Esophagus squamous epithelium (tissue), 5 donors: ENCODE results near the gene MAD1L1. TPM values are rescaled to one million over a fixed set of nuclear protein-coding genes. Genes with fewer than 3 reads are reported as not detected.

Experiments
- DNase-seq: peaks from one replicate; lab custom pipeline; 2025; lab: John Stamatoyannopoulos, UW
- H3K27ac ChIP-seq, 4 donors: fragments of 200-600 bp; sonication (generic); one replicate each; pipeline ENCODE4 v1.5.1; 2016 to 2019; ENCODE audit warnings: mild to moderate bottlenecking in 1 of 4
- H3K27me3 ChIP-seq, 4 donors: fragments of 200-600 bp; sonication (generic); 1 replicate in 3 of 4; 2 replicates in 1 of 4; pipeline versions ENCODE4 v1.5.1 to v1.6.0; 2017 to 2021; ENCODE audit warnings: antibody characterized with exemption in 1 of 4
- H3K36me3 ChIP-seq, 3 donors: fragments of 200-600 bp; sonication (generic); one replicate each; pipeline ENCODE4 v1.5.1; 2016 to 2019
- H3K4me1 ChIP-seq, 3 donors: fragments of 200-600 bp; sonication (generic); one replicate each; pipeline ENCODE4 v1.5.1; 2017 to 2019
- H3K4me3 ChIP-seq, 4 donors: fragments of 200-600 bp; sonication (generic); 1 replicate in 3 of 4; 2 replicates in 1 of 4; pipeline ENCODE4 v1.5.1; 2016 to 2019; ENCODE audit warnings: mild to moderate bottlenecking in 2 of 4, moderate library complexity in 1 of 4
- H3K9me3 ChIP-seq, 3 donors: fragments of 200-600 bp; sonication (generic); one replicate each; pipeline ENCODE4 v1.5.1; 2016 to 2019
- POLR2A ChIP-seq, 4 donors: fragments of 450-650 bp; IDR thresholded peaks; one replicate each; pipeline ENCODE4 v1.6.1; 2017; ENCODE audit warnings: antibody characterized with exemption in 4 of 4, mild to moderate bottlenecking in 4 of 4, moderate library complexity in 3 of 4
- WGBS, 2 donors: methylation state at CpG; one replicate each; pipeline ENCODE4 v1.1.5; 2018; 5-methylcytosine and 5-hydroxymethylcytosine counted together
- intact Hi-C: fragments of 100-400 bp; cut with DNase I; formaldehyde crosslinking; loops from one replicate; pipeline ENCODE4 v1.15.0; 2022
- total RNA-seq, 4 donors: library from RNA; depleted of rRNA; stranded (reverse); fragments of >200 nt; gene quantifications; one replicate each; pipeline ENCODE4 v1.1.0, GENCODE V29; 2016
- TF ChIP-seq, protein P1 (sequence below), 6 experiments: fragments of 450-650 bp in 4 of 6; fragments of 200-600 bp in 2 of 6; sonication (generic) in 2 of 6; IDR thresholded peaks; one replicate each; pipeline ENCODE4 v1.5.1; 2016 to 2019; ENCODE audit warnings: antibody characterized with exemption in 6 of 6, mild to moderate bottlenecking in 4 of 6, moderate library complexity in 4 of 6
- donor health status: DM: yes; HTN: yes; CAD: no.

MAD1L1 gene
- total RNA-seq, 4 donors from 2014 or later = 16.6 to 40.4 (median 30.2) TPM

DNA sequence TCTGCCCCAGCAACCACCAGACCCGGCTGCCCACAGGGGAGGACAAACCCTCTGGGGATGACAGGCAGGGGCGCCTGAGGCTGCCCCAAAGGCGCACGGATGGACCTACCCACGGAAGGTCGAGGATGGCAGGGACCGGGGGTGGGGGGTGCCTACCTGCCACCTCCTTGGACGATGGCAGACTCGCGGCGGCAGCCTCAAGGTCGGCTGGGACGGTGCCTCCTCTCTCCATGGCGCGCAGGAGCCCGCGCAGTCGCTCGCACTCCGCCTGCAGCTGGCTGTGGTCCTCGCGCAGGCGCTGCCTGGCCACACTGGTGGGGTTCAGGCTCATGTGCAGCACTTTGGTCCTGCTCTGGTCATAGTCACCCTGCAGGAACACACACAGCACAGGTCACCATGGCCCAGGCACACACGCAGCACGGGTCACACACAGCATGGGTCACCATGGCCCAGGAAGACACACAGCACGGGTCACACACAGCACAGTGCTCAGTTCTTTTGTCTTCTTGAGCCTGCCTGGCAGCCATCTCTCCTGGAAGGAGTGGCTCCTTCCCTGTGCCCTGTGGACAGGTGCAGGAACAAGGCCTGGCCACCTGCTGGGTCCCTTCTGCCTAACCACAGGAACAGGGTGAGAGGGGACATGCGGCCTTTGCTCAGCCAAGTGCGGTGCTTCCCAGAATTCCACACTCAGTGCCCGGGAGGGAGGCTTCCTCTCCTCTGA, 296.1 kb downstream of the MAD1L1 start:
- intact Hi-C loops = no loop called here
- DNase-seq = no peak
- Histone ChIP-seq H3K4me1 (peaks cover 0 to 22% (median 7%) of the 10 kb centered on the region in 3 donors), H3K4me3 (no peak overlapping the region), H3K36me3 (peaks cover 0 to 20% (median 0%) of the 10 kb centered on the region in 3 donors), H3K9me3 (no peaks in the 10 kb centered on the region), H3K27me3 (no peaks in the 10 kb centered on the region), H3K27ac (no peak overlapping the region)
- TF ChIP-seq POLR2A (IDR thresholded peaks at IDR 0.05) = no peak
- TF ChIP-seq, protein P1, sequence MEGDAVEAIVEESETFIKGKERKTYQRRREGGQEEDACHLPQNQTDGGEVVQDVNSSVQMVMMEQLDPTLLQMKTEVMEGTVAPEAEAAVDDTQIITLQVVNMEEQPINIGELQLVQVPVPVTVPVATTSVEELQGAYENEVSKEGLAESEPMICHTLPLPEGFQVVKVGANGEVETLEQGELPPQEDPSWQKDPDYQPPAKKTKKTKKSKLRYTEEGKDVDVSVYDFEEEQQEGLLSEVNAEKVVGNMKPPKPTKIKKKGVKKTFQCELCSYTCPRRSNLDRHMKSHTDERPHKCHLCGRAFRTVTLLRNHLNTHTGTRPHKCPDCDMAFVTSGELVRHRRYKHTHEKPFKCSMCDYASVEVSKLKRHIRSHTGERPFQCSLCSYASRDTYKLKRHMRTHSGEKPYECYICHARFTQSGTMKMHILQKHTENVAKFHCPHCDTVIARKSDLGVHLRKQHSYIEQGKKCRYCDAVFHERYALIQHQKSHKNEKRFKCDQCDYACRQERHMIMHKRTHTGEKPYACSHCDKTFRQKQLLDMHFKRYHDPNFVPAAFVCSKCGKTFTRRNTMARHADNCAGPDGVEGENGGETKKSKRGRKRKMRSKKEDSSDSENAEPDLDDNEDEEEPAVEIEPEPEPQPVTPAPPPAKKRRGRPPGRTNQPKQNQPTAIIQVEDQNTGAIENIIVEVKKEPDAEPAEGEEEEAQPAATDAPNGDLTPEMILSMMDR (IDR thresholded peaks at IDR 0.05) = no peak
- 94 to 98% methylated on average over 12 of the region's 29 CpGs for WGBS, 2 donors

DNA sequence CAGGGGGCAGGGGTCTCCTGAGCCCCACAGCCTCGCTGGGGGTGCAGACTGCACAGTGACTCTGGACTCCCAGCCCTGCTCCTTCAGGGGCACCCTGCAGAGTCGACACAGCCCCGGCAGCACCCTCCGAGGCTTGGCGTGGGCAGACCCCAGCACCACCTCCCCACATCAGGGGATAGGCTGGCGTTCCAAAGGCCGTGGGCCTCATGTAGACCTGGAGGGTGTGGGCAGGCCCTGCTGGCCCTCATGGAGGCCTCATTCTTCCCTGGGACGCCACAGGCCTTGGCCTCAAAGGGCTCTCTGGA, 296.8 kb downstream of the MAD1L1 start:
- intact Hi-C loops = no loop called here
- Histone ChIP-seq H3K27ac (no peak overlapping the region), H3K4me3 (no peak overlapping the region), H3K27me3 (no peaks in the 10 kb centered on the region), H3K4me1 (peaks cover 0 to 18% (median 3%) of the 10 kb centered on the region in 3 donors), H3K9me3 (no peaks in the 10 kb centered on the region), H3K36me3 (peaks cover 0 to 22% (median 0%) of the 10 kb centered on the region in 3 donors)
- TF ChIP-seq, protein P1 (IDR thresholded peaks at IDR 0.05) = no peak
- TF ChIP-seq POLR2A (IDR thresholded peaks at IDR 0.05) = no peak
- 86% methylated on average over 6 of the region's 8 CpGs; no CpG with 5 or more reads in 1 of the 2 donors for WGBS, 2 donors
- DNase-seq = no peak

DNA sequence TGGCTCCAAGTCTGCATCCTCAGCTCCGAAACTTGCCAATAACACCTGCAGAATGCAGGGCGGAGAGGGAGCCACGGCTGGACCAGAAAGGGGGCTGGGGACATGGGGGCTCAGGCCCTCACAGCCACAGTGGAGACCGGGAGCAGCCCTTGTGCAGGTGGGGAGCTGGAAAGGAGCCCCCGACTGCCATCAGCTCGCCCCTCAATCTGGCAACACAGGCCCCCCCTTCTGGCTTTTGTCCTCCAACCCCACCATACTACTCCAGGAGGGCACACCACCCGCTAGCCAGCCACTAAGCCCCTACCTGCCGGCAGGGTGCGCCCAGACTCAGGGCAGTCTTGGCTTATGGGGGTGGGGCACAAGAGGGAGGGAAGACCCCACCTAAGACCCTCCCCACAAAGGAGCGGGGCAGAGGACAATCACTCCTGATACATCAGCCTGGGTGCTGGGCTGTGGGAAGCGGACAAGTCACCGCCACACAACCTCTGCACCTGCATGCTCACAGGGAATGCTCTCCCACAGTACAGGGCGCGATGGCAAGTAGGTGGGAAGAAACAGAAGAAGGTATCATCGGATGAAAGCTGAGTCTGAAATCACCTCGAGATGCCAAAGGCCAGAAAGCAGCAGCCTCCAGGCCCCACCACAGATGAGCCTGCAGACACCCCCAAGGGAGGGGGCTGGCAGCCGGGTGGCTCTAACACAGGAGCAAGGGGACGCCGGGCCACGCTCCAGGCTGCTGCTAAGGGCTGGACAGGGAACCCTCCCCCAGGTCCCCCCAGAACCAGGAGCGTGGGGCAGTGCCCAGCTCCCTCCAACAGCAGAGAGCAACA, 297.4 kb downstream of the MAD1L1 start:
- H3K27ac ChIP-seq = no peak overlapping the region
- TF ChIP-seq, protein P1 (IDR thresholded peaks at IDR 0.05) = no peak
- no peak for TF ChIP-seq POLR2A (IDR thresholded peaks at IDR 0.05)
- intact Hi-C loops = no loop called here
- no peaks in the 10 kb centered on the region for H3K27me3 ChIP-seq
- 92 to 95% methylated on average over 10 to 11 of the region's 21 CpGs for WGBS, 2 donors
- no peak for DNase-seq
- no peaks in the 10 kb centered on the region for H3K9me3 ChIP-seq
- peaks cover 0 to 22% (median 0%) of the 10 kb centered on the region in 3 donors for H3K36me3 ChIP-seq
- peaks cover 0 to 13% (median 0%) of the 10 kb centered on the region in 3 donors for H3K4me1 ChIP-seq
- no peak overlapping the region for H3K4me3 ChIP-seq

GRCh38 chr7:1934756-1935155, 298.0 kb downstream of the MAD1L1 start:
- DNase-seq = no peak
- no peak for TF ChIP-seq POLR2A (IDR thresholded peaks at IDR 0.05)
- TF ChIP-seq, protein P1 (IDR thresholded peaks at IDR 0.05) = no peak
- no peak overlapping the region for H3K27ac ChIP-seq
- H3K4me3 ChIP-seq = no peak overlapping the region
- 86 to 92% methylated on average over 21 to 22 of the region's 22 CpGs for WGBS, 2 donors
- no peaks in the 10 kb centered on the region for H3K27me3 ChIP-seq
- H3K36me3 ChIP-seq = peaks cover 0 to 22% (median 0%) of the 10 kb centered on the region in 3 donors
- peaks cover 0 to 6% (median 0%) of the 10 kb centered on the region in 3 donors for H3K4me1 ChIP-seq
- intact Hi-C loops = no loop called here
- no peaks in the 10 kb centered on the region for H3K9me3 ChIP-seq

DNA sequence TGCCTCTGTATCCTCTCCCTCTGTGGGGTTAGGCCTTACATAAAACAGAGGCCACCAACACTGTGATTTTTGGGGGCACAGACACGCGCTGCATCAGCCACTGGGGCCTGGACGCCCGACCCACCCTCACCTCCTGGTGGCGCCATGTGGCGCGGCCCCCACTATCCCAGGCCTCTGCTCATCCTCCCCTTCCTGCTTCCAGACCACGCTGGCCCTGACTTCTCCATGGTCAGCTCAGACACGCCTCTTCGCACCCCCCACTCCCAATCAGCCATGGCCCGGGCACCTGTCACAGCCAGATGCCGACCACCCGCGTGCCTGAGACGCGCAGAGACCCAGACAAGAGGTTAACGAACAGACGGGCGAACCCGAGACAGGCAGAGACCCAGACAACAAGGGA, 298.7 kb downstream of the MAD1L1 start:
- Histone ChIP-seq H3K4me1 (no peaks in the 10 kb centered on the region), H3K4me3 (no peak overlapping the region), H3K9me3 (no peaks in the 10 kb centered on the region), H3K27me3 (no peaks in the 10 kb centered on the region), H3K27ac (no peak overlapping the region), H3K36me3 (peaks cover 0 to 22% (median 0%) of the 10 kb centered on the region in 3 donors)
- intact Hi-C loops = no loop called here
- no peak for DNase-seq
- WGBS, 2 donors = 85 to 86% methylated on average over 5 to 8 of the region's 20 CpGs
- TF ChIP-seq, protein P1 (IDR thresholded peaks at IDR 0.05) = no peak
- no peak for TF ChIP-seq POLR2A (IDR thresholded peaks at IDR 0.05)
